ENCODE measurements around the gene PKNOX2.

The PKNOX2 gene

GRCh38 chr11:125441648-125442410, 277.3 kb downstream of the PKNOX2 start:
- DNase-seq (ENCODE audit: low spot score) = peak; percentile 86

GRCh38 chr11:125442946-125443345, 278.4 kb downstream of the PKNOX2 start:
- no peak for DNase-seq (ENCODE audit: low spot score)

GRCh38 chr11:125443767-125444311, 279.3 kb downstream of the PKNOX2 start:
- DNase-seq (ENCODE audit: low spot score) = no peak

DNA sequence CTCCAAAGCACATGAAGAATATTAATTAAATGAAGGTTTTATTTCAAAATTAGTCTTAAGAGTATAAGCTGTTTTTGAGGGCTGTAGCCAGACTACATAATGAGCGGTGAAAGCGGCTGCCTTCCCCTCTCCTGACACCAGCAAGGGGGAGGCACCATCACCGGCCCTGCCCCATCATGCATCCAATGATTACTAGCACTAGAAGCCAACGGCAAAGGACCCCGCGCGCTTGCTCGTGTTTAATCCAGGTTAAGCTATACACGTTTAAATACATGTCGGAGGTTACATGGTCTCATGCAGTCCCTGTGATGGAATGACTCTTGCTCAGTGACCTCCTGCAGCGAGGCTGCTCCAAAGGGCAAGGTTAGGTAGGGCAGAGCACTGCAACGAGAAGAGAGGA, 281.2 kb downstream of the PKNOX2 start:
- DNase-seq (ENCODE audit: low spot score) = no peak

GRCh38 chr11:125446279-125446678, 281.7 kb downstream of the PKNOX2 start:
- no peak for DNase-seq (ENCODE audit: low spot score)

DNA sequence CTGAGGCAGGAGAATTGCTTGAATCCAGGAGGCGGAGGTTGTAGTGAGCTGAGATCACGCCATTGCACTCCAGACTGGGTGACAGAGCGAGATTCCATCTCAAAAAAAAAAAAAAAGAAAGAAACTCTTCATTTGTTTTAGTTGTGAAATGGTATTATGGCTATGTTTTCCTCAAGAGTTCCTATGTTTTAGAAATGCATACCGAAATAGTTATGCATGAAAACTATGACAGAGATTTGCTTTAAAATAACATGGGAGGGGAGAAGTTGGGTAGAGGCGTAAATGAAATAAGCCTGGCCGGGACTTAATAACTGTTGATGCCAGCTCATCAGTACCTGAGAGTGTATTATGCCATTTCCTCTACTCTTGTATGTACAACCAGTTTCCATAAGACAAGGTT, 283.2 kb downstream of the PKNOX2 start:
- DNase-seq (ENCODE audit: low spot score) = no peak

GRCh38 chr11:125448136-125448535, 283.6 kb downstream of the PKNOX2 start:
- DNase-seq (ENCODE audit: low spot score) = peak; percentile 57

DNA sequence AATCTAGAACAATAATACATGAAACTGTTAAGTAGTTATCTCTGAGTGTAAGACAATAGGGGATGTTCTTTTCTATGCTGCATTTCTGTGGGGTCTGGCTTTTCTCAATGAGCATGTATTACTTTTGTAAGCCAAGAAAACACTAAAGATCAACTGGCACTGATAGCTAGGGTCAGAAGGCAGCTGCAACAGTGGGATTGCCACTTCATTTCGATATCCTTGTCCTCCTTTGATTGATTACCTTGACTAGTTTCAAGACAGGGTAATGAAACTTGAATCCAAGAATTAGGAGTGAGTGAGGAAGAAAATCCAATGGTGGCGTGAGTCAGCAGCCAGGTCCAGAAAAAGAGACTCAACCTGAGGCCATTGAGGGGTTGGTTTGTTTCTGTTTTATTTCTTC, 285.0 kb downstream of the PKNOX2 start:
- no peak for DNase-seq (ENCODE audit: low spot score)

- peak; percentile 97 for DNase-seq (ENCODE audit: low spot score)
Observed at GRCh38 chr11:125451400-125452124, 287.0 kb downstream of the PKNOX2 start.

DNA sequence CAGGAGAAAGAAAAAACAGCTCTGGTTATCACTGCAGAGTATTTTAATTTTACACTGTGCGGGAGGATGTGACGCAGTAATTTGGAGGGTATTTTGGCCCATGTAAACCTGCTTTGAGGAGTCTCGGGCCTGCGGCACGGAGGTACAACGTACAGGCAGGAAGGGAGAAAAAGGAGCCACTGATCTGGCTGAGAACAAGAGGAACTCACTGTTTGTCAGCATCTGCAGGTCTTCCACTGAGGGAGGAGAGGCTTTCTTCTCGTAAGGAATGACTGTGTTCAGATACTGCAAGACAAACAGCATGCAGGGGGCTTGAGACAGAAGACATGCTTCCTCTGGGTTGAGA, 287.5 kb downstream of the PKNOX2 start:
- no peak for DNase-seq (ENCODE audit: low spot score)

- no peak for DNase-seq (ENCODE audit: low spot score)
Observed at GRCh38 chr11:125454047-125454446, 289.5 kb downstream of the PKNOX2 start.

DNA sequence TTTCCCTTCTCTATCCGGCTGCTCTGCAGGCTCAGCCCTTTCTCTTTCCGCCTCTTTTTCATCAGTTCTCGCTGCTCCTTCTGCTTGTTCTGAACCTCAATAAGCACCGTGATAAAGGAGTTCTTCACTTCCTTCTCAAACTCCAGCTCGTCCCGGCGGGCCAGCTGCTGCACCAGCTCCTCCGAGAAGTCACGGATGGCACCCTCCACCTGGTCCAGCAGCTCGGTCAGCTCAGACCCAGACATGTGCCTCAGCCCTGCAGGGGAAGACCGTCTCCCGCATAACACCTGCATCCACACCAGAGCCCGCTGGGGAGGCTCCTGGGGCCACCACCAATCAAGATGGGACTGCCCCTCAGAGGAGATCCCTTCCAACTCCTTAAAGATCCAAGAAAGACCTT, 291.3 kb downstream of the PKNOX2 start:
- DNase-seq (ENCODE audit: low spot score) = no peak

DNA sequence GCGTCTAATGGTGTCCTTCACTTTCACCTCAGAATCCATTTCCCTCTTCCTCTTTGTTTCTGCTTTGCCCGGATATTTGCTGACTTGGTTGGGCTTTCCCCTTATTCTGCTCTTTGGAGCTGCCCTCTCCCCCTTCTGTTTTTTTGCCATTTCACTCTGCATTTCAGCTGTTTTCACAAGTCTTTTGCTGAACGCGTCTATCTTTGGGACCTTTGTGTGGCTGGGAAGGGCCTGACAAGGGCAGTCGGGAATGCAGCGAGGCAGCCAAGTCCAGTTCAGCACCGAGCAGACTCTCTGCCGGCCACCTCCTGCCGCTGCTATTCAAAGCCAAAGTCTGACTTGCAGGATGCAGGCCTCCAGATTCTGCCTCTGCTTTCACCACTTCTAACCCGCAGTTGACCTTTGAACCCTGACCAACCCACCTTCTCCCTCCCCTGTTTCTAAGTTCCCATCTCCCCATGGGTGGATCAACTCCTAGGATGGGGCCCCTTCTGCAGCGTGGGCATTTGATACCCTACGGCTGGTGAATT, 293.3 kb downstream of the PKNOX2 start:
- DNase-seq (ENCODE audit: low spot score) = peak; percentile 95

DNA sequence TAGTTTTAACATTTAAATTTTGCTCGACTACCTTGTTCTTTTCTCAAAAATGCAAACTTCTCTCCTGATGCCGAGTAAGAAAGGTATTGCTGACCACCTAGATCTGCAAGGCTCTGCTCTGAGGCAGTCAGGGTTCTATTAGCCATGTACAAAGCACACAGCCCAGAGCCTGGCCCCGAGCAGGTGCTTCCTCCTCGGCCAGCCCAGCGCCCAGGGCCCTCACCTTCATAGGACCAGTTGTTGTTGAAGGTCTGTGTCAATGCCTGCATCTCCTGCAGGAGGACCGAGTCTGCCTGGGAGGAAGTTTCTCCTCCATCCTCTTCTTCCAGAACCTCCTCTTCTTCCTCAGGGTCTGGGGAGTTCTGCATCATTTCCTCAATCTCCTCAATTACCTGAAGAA, 295.7 kb downstream of the PKNOX2 start:
- no peak for DNase-seq (ENCODE audit: low spot score)

- DNase-seq (ENCODE audit: low spot score) = no peak
Observed at GRCh38 chr11:125463590-125464269, 299.2 kb downstream of the PKNOX2 start.

GRCh38 chr11:125464270-125464662, 299.7 kb downstream of the PKNOX2 start:
- DNase-seq (ENCODE audit: low spot score) = no peak

DNA sequence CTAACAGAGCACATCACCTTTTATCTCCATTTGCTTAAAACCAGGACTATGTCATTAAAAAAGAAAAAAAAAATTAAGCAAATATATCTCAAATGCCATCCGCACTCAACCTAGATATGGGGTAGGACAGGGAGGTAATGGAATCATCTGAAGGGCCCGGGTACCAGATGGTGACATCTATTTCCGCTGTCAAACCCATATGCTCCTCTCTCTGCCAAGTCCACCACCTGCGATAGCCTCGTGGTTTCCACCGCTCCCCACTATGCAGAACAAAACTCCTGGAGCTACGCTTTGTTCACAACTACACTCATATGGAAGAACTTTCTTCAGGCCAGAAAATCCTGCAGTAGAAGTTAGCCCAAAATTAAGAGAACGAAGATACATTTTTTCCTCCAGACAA, 300.1 kb downstream of the PKNOX2 start:
- no peak for DNase-seq (ENCODE audit: low spot score)

DNA sequence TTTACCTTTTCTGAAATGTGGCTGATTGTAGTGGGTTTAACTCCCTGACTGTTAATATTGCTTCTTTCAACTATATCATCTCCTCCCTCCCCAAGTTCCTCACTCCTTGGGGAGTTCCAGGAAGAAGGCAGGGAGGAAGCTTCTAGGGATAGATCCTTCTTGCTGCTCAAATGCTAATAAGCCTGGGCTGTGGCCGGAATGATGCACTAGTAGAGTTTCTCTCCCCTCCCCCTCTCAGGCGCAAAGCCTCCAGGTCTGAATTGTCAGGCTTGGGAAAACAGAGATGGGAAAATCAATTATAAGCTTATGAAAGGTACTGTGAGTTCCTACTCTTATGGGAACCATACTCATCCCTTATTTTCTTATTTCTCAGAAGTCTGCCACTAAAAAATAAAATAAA, 300.7 kb downstream of the PKNOX2 start:
- DNase-seq (ENCODE audit: low spot score) = no peak

GRCh38 chr11:125465701-125466100, 301.1 kb downstream of the PKNOX2 start:
- no peak for DNase-seq (ENCODE audit: low spot score)

DNA sequence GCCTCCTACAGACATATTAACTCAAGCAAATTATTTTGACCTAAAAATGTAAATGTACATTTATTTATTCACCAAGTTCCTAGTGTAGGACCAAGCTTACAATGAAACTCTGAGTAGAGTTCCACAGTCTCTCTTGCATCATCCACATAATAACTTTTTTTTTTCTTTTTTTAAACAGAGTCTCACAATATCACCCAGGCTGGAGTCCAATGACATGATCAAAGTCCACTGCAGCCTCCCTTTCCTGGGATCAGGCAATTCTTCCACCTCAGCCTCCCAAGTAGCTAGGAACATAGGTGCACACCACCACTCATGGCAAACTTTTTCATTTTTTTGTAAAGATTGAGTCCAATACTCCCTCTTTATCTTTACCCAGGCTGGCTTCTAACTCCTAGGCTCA, 303.5 kb downstream of the PKNOX2 start:
- no peak for DNase-seq (ENCODE audit: low spot score)

DNA sequence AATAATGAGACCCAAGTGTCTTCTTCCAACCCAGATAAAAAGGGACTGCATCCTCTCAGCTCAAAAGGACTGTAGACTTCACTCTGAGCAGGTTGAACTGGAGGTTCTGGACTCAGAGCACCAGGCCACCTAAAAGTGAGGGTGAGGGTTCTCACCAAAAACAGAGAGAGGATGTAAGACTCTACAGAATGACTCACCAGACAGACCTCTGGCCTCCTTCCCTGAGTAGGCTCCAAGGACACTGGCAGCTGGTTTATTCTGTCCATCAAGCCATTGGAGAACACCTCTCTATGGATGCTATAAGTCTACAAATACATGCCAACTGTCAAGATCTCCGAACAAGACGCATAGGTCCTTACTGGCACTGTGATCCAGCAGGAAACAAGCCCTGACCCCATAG, 304.3 kb downstream of the PKNOX2 start:
- DNase-seq (ENCODE audit: low spot score) = no peak

GRCh38 chr11:125470355-125470754, 305.8 kb downstream of the PKNOX2 start:
- DNase-seq (ENCODE audit: low spot score) = peak; percentile 79

DNA sequence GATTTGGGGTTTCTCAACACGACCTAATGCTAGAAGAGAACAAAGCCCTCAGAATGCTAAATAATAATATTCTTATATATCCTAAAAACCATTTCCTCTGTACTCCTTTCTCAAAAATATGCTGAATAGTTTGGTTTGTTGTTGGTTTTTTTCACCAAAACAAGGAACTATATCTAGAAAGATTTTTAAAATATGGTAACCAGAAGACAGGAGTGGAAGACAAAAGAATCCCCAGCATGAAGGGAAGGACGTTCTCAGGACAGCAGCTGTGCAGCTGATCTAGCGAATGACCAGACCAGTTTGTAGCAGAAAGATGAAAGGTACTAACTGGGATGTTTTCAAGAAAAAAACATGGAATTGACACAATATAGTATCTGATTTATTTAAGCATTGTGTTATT, 312.2 kb downstream of the PKNOX2 start:
- no peak for DNase-seq (ENCODE audit: low spot score)
